ENCODE data around the gene CCDC88C.
"Not testable (repeated sequence)": the region's sequence is repeated elsewhere in the genome, so short reads cannot be mapped to it uniquely, and the experiment has no call there.

Gene CCDC88C

GRCh38 chr14:91270188-91270587, 147.4 kb downstream of the CCDC88C start:
- H3K4me3 ChIP-seq (ENCODE audit: low read depth, low read length), result no peak overlapping the region
- TF ChIP-seq, protein P1, sequence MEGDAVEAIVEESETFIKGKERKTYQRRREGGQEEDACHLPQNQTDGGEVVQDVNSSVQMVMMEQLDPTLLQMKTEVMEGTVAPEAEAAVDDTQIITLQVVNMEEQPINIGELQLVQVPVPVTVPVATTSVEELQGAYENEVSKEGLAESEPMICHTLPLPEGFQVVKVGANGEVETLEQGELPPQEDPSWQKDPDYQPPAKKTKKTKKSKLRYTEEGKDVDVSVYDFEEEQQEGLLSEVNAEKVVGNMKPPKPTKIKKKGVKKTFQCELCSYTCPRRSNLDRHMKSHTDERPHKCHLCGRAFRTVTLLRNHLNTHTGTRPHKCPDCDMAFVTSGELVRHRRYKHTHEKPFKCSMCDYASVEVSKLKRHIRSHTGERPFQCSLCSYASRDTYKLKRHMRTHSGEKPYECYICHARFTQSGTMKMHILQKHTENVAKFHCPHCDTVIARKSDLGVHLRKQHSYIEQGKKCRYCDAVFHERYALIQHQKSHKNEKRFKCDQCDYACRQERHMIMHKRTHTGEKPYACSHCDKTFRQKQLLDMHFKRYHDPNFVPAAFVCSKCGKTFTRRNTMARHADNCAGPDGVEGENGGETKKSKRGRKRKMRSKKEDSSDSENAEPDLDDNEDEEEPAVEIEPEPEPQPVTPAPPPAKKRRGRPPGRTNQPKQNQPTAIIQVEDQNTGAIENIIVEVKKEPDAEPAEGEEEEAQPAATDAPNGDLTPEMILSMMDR (IDR thresholded peaks at IDR 0.05; ENCODE audit: insufficient read depth, low read length, missing control alignments), result no peak
- no peak for DNase-seq (ENCODE audit: low read depth, low spot score)
- ChIA-PET CTCF (interaction anchor here (0.9 to 3.2 kb wide), 4 partner anchors 8 to 93 kb away, joined by 3 to 10 read pairs (median 6); no protein-coding TSS in a partner anchor), POLR2A (no interaction called here)

DNA sequence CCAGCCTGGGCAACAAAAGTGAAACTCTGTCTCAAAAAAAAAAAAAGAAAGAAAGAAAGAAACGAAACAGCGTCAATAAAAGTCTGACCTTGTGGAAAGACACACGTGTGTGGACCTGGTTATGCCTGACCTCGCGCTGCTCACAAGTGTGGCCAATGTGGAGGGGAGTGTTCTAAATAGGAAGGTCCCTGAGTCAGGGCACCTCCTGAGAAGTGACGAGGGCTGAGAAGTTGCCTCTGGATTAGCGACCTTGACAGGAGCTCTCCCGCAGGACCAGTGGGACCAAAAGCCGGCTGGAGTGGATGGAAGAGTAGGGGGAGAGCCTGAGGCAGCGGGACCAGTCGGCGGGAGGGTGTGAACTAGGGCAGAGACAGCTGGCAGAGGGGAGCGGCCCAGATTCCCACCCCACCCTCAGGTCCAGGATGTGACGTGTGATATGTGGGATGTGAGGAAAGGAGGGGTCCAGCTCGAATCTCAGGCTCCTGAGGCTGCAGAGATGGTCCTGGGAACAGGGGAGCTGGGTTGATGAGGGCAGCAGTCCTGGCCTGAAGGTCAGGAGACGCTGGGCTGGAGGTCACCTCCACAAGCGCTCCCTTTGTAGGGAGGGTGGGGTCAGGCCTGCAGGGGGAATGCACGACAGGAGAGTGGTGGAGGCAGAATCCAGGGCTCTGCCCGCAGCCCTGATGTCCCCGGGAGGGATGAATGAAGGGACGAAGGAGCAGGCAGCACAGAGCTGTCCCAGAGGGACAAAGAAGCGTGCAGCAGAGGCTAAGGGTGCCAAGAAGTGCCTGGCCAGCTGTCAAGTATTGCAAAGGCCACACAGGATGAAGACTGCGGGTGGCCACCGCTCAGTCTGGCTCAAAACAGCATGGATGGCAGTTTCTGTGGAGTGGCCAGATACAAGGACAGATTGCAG, 148.3 kb downstream of the CCDC88C start:
- TF ChIP-seq, protein P1 (IDR thresholded peaks at IDR 0.05; ENCODE audit: insufficient read depth, low read length, missing control alignments), result no peak
- ChIA-PET POLR2A (no interaction called here), CTCF (interaction anchor here (0.9 to 3.2 kb wide), 4 partner anchors 9 to 367 kb away, joined by 3 to 10 read pairs (median 6); no protein-coding TSS in a partner anchor)
- DNase-seq (ENCODE audit: low read depth, low spot score), result no peak
- H3K4me3 ChIP-seq (ENCODE audit: low read depth, low read length), result no peak overlapping the region

GRCh38 chr14:91267965-91268437, 149.6 kb downstream of the CCDC88C start:
- ChIA-PET POLR2A (no interaction called here), CTCF (interaction anchor here (1.4 to 3.2 kb wide), 2 partner anchors 10 to 18 kb away, joined by 5 to 10 read pairs; no protein-coding TSS in a partner anchor)
- no peak overlapping the region for H3K4me3 ChIP-seq (ENCODE audit: low read depth, low read length)
- TF ChIP-seq, protein P1 (IDR thresholded peaks at IDR 0.05; ENCODE audit: insufficient read depth, low read length, missing control alignments), result no peak
- DNase-seq (ENCODE audit: low read depth, low spot score), result no peak

- CTCF ChIA-PET, result interaction anchor here (1.4 to 1.6 kb wide), 2 partner anchors 20 to 93 kb away, joined by 5 to 6 read pairs; no protein-coding TSS in a partner anchor
- POLR2A ChIA-PET; H3K4me3 ChIP-seq (ENCODE audit: low read depth, low read length); DNase-seq (ENCODE audit: low read depth, low spot score): not testable (repeated sequence)
Measured at GRCh38 chr14:91266276-91266675, 151.3 kb downstream of the CCDC88C start.

DNA sequence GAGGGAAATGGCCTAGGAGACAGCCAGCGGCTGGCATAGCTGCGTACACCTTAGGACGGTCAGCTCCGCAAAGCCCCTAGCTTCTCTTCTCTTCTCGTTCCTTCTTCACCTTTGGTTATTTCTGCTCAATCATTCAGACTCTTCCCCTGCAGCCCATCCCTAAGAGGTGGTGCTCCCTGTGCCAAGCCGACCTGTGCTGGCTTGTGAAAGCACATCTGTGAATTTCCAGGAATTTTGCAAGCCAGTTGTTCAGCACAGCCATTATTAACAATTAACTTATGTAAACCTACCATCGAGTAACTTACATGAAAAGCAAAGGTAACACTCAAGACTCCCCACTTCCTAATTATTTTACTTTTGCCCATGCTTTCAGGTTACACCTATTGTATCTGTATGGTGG, 152.2 kb downstream of the CCDC88C start:
- DNase-seq (ENCODE audit: low read depth, low spot score), result no peak
- TF ChIP-seq, protein P1 (IDR thresholded peaks at IDR 0.05; ENCODE audit: insufficient read depth, low read length, missing control alignments), result no peak
- ChIA-PET POLR2A (no interaction called here), CTCF (interaction anchor here (1.0 to 2.8 kb wide), 2 partner anchors 19 to 21 kb away, joined by 3 to 14 read pairs; no protein-coding TSS in a partner anchor)
- H3K4me3 ChIP-seq (ENCODE audit: low read depth, low read length), result no peak overlapping the region

- ChIA-PET POLR2A (no interaction called here), CTCF (interaction anchor here (1.0 to 2.8 kb wide), 4 partner anchors 20 to 87 kb away, joined by 3 to 14 read pairs (median 4); no protein-coding TSS in a partner anchor)
- TF ChIP-seq, protein P1 (IDR thresholded peaks at IDR 0.05; ENCODE audit: insufficient read depth, low read length, missing control alignments), result no peak
- DNase-seq (ENCODE audit: low read depth, low spot score), result no peak
- H3K4me3 ChIP-seq (ENCODE audit: low read depth, low read length), result peak overlapping the region; percentile 27
Measured at GRCh38 chr14:91264151-91265150, 153.2 kb downstream of the CCDC88C start.

All from AG04449 (cell line).